Caki2 (cell line): ENCODE measurements around the gene CHN1. TPM values are rescaled to one million over a fixed set of nuclear protein-coding genes. Genes with fewer than 3 reads are reported as not detected.

Experiments used
- DNase-seq: peaks from one replicate; pipeline ENCODE4 v3.0.0-alpha.2; 2015; ENCODE audit warnings: low read depth
- in situ Hi-C: cut with HindIII; loops from 2 replicates; pipeline ENCODE4 v1.10.0; 2016; ENCODE audit warnings: low sequenced_read_pairs, low pct_unique_long_range_greater_than_20kb, mixed read lengths
- total RNA-seq: library from RNA; depleted of rRNA; stranded (reverse); fragments of >200 nt; shearing (Covaris generic); gene quantifications from 2 replicates; pipeline ENCODE4 v1.2.3, GENCODE V29; 2014; ENCODE audit warnings: low replicate concordance

The CHN1 gene
- total RNA-seq, 1 experiment from 2014 or later, result 8.8 TPM

- DNase-seq, result peak; percentile 63
- in situ Hi-C loops, result no loop called here
Observed at GRCh38 chr2:174846941-174847938, 157.9 kb downstream of the CHN1 start.

- in situ Hi-C loops, result no loop called here
- no peak for DNase-seq
Observed at GRCh38 chr2:174846218-174846617, 159.0 kb downstream of the CHN1 start.

GRCh38 chr2:174844295-174844708, 160.9 kb downstream of the CHN1 start:
- in situ Hi-C loops, result no loop called here
- DNase-seq, result no peak

- DNase-seq, result no peak
- in situ Hi-C loops, result no loop called here
Observed at GRCh38 chr2:174842496-174842895, 162.7 kb downstream of the CHN1 start.

GRCh38 chr2:174841936-174842335, 163.2 kb downstream of the CHN1 start:
- in situ Hi-C loops, result no loop called here
- DNase-seq, result no peak

GRCh38 chr2:174841350-174841749, 163.8 kb downstream of the CHN1 start:
- no peak for DNase-seq
- in situ Hi-C loops, result no loop called here

- in situ Hi-C loops, result no loop called here
- no peak for DNase-seq
Observed at GRCh38 chr2:174840436-174840835, 164.7 kb downstream of the CHN1 start.

- in situ Hi-C loops, result no loop called here
- DNase-seq, result no peak
Observed at GRCh38 chr2:174839662-174840061, 165.5 kb downstream of the CHN1 start.

GRCh38 chr2:174836995-174837390, 168.2 kb downstream of the CHN1 start:
- in situ Hi-C loops, result no loop called here
- no peak for DNase-seq

GRCh38 chr2:174836377-174836994, 168.7 kb downstream of the CHN1 start:
- DNase-seq, result peak; percentile 90
- in situ Hi-C loops, result no loop called here

- peak; percentile 53 for DNase-seq
- in situ Hi-C loops, result no loop called here
Observed at GRCh38 chr2:174835797-174836255, 169.4 kb downstream of the CHN1 start.

GRCh38 chr2:174833737-174834136, 171.4 kb downstream of the CHN1 start:
- in situ Hi-C loops, result no loop called here
- no peak for DNase-seq

- DNase-seq, result no peak
- in situ Hi-C loops, result no loop called here
Observed at GRCh38 chr2:174830561-174830960, 174.6 kb downstream of the CHN1 start.

GRCh38 chr2:174829550-174829949, 175.6 kb downstream of the CHN1 start:
- DNase-seq, result no peak
- in situ Hi-C loops, result no loop called here

- DNase-seq, result no peak
- in situ Hi-C loops, result no loop called here
Observed at GRCh38 chr2:174827371-174828369, 177.5 kb downstream of the CHN1 start.

- DNase-seq, result no peak
- in situ Hi-C loops, result no loop called here
Observed at GRCh38 chr2:174826051-174826450, 179.1 kb downstream of the CHN1 start.

GRCh38 chr2:174824068-174824467, 181.1 kb downstream of the CHN1 start:
- in situ Hi-C loops, result no loop called here
- no peak for DNase-seq

GRCh38 chr2:174821628-174822027, 183.6 kb downstream of the CHN1 start:
- DNase-seq, result no peak
- in situ Hi-C loops, result no loop called here
